Stimulated activated naive CD4-positive, alpha-beta T cell (primary cell): Measurements from ENCODE around the gene SLC32A1.

ENCODE experiments used
- DNase-seq, 6 experiments: peaks; one replicate each; lab custom pipeline; 2025; lab: John Stamatoyannopoulos, UW

SLC32A1 gene

DNA sequence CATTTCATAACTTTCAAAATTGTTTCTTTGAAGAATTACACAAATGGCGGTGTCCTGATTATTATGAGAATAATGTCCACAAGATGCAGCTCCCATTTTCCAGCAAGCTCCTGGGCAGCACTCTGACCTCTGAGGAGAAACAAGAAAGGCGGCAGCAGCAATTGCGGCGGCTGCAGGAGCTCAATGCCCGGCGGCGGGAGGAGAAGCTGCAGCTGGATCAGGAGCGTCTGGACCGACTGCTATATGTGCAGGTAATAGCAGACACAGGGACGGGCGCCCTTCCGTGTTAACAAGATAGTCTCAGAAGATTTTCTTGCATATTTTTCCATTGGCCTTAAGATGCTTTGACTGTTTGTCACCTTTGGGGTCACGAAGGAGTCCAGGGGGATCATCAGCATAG lies 30.6 kb downstream of the SLC32A1 start:
- DNase-seq = no peak

DNA sequence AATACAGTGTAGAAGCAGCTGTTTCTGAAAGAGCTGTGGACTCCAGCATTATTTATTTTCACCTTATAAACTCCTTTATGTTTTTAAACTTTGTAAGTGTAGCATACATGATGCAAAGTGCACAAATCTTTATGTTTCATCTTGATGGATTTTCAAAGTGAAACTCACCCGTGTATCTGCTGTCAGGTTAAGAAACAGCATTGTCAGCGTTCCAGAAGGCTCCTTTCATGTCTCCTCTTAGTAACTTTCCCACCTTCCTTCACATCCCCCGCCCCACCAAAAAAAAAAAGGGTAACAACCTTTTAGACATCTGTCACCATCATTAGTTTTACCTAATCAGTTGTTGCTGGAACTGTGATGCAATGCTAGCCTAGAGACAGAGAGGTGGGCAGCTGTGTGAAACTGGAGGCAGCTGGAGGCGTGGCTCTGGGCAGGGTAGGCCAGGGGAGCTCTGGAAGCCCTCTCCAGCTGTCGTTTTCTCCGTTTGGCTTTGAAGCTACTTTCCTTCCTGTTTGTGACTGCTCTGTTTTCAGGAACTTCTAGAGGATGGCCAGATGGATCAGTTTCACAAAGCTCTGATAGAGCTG lies 31.1 kb downstream of the SLC32A1 start:
- DNase-seq = no peak

- no peak for DNase-seq
Measured at GRCh38 chr20:38757145-38757775, 33.0 kb downstream of the SLC32A1 start.

- DNase-seq = no peak
Measured at GRCh38 chr20:38759106-38759505, 34.8 kb downstream of the SLC32A1 start.

DNA sequence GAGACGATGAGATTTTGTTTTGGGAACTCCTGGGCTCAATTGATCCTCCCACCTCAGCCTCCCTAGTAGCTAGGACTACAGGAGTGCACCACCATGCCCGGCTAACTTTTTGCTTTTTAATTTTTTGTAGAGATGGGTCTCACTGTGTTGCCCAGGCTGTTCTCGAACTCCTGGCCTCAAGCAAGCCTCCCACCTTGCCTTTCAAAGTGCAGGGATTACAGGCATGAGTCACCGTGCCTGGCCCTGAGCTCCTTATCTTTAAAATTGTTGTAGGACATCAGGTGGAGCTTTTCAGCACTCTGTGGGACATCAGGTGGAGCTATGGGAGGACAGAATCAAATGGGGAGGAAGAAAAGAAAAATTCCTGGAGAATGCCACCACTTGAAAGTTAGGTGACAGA lies 36.7 kb downstream of the SLC32A1 start:
- no peak for DNase-seq

DNA sequence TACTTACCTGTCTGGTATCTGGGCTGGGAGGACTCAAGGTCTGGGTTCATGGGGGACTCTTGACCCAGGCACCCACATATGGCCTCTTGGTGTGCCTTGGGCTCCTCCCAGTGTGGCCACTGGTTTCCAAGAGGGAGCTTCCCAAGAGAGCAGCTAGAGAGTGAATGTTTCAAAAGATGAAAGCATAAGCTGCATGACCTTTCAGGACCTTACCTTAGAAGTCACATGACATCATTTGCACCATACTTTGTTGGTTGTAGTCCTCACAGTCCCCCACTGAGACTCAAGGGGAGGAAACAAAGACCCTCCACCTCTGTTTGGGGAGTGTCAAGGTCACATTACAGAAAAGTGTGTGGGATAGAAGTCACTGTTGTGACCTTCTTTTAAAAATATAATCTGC lies 37.9 kb downstream of the SLC32A1 start:
- no peak for DNase-seq

DNA sequence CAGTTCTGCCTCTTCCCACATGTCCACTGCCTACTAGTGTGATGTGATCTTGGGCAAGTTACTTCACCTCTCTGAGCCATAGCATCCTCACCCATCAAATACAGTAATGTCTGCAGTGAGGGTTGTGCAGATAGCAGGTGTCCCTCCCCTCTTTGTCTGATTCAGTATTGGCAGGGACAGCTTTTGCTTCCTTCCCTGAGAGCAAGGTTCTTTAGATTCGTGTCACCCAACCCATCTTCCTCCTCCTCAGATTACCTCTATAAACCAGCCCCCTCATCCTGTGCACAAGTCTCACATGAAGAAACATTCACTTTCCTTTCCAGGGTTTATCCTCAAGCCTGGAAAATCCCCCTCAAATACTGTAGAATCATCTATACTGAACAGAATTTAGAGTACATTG lies 39.3 kb downstream of the SLC32A1 start:
- DNase-seq = no peak

GRCh38 chr20:38764567-38765318 lies 40.5 kb downstream of the SLC32A1 start:
- no peak for DNase-seq

DNA sequence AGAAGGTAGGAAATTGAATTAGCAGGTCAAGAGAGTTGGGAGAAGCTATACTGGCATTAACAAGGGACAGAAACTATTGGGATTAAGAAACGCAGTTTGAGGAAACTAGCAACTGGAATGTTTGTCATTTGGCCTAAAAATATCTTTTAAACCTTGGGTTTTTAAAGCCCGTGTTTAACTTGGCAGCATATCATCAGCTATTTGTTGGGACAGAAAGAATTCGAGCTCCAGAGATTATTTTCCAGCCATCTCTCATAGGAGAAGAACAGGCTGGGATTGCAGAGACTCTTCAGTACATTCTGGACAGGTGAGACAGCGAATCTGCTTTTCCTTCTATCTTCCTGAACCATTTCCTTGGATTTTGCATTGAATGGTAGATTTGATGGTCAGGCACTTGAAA lies 41.8 kb downstream of the SLC32A1 start:
- no peak for DNase-seq

- DNase-seq = no peak
Measured at GRCh38 chr20:38769376-38770295, 45.4 kb downstream of the SLC32A1 start.

GRCh38 chr20:38770546-38770945 lies 46.3 kb downstream of the SLC32A1 start:
- no peak for DNase-seq

DNA sequence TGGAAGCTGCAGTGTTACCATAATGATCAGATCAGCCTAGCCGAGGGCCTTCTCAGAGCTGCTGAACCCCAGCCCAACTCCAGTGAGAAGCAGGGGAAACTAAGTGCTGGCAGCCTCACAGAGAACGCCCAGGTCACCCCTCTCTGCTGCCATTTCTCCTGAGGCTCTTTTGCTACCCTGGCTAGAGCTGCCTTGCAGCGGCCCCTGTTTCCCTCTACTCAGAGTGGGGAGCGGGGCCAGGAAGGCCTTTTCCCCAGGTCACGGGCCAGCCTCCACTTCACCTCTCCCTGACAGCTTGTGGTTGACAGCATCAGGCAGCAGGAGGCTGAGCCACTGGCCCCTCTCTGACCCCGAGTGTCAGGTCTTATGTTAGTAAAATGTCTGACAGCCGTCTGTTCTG lies 46.7 kb downstream of the SLC32A1 start:
- DNase-seq = no peak

DNA sequence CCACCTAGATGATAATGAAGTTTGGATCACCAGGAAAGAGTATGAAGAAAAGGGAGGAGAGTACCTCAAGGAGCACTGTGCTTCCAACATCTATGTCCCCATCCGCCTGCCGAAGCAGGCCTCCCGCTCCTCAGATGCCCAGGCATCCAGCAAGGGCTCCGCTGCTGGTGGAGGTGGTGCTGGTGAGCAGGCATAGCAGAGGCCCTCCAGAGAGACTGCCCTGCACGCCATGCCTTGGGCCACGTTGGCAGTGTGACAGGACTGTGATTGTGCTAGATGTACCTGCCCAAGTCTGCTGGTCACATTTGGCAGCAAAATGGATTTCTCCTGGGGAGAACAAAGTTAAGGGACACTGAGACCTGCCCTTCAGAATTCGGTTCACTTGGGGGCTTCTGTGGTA lies 47.3 kb downstream of the SLC32A1 start:
- DNase-seq = no peak

DNA sequence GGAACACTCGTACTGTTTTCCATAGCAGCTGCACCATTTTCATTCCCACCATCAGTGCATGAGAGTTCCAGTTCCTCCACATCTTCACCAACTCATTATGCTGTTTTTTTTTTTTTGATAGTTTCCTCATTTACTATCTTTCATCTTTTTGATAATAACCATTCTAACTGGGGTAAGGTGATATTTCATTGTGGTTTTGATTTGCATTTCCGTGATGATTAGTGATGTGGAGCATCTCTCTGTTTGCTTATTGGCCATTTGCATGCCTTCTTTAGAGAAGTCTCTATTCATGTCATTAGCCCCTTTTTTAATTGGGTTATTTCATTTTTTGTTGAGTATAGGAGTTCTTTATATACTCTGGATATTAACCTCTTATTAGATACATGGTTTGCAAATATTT lies 49.9 kb downstream of the SLC32A1 start:
- no peak for DNase-seq

- no peak for DNase-seq
Measured at GRCh38 chr20:38776363-38776762, 52.1 kb downstream of the SLC32A1 start.
